GM21390 (cell line): ENCODE measurements around the gene FKBP10.
"Not testable (repeated sequence)": the region's sequence is repeated elsewhere in the genome, so short reads cannot be mapped to it uniquely, and the experiment has no call there.

Experiments
- ATAC-seq: cut with Tn5 transposase; IDR thresholded peaks from one replicate; pipeline ENCODE4 v1.9.1; 2021; ENCODE audit not compliant: unreplicated experiment

The FKBP10 gene

GRCh38 chr17:41837761-41838538 lies 25.1 kb downstream of the FKBP10 start, which contains the start of gene KLHL10:
TSS of gene KLHL10 (plus strand) at chr17:41837825. CDS start at chr17:41837933, 108 bp downstream.
- ATAC-seq, result no peak

- not testable (repeated sequence) for ATAC-seq
These were observed 26.6 kb downstream of the FKBP10 start for GRCh38 chr17:41839448-41839847.

- not testable (repeated sequence) for ATAC-seq
These were observed 28.0 kb downstream of the FKBP10 start for GRCh38 chr17:41840781-41841180.

- ATAC-seq, result no peak
These were observed 32.2 kb downstream of the FKBP10 start for GRCh38 chr17:41844971-41845370.

GRCh38 chr17:41848788-41849187 lies 36.0 kb downstream of the FKBP10 start:
- ATAC-seq, result no peak

GRCh38 chr17:41849251-41849990 lies 36.6 kb downstream of the FKBP10 start:
- no peak for ATAC-seq

- not testable (repeated sequence) for ATAC-seq
These were observed 38.6 kb downstream of the FKBP10 start for GRCh38 chr17:41851382-41851781.

GRCh38 chr17:41860254-41860931 lies 47.6 kb downstream of the FKBP10 start:
- ATAC-seq, result no peak

- ATAC-seq, result no peak
These were observed 50.5 kb downstream of the FKBP10 start for GRCh38 chr17:41863074-41863848.

GRCh38 chr17:41864498-41864835 lies 51.7 kb downstream of the FKBP10 start:
- peak; percentile 33 for ATAC-seq

- peak; percentile 76 for ATAC-seq
These were observed 52.2 kb downstream of the FKBP10 start, which contains the start of gene KLHL11 for GRCh38 chr17:41864836-41865595. TSS of gene KLHL11 (minus strand) at chr17:41865423. CDS start at chr17:41865370, 53 bp downstream.

GRCh38 chr17:41865596-41865893 lies 52.7 kb downstream of the FKBP10 start:
- ATAC-seq, result no peak

GRCh38 chr17:41868568-41868967 lies 55.8 kb downstream of the FKBP10 start:
- ATAC-seq, result no peak

GRCh38 chr17:41869426-41869825 lies 56.6 kb downstream of the FKBP10 start:
- ATAC-seq, result no peak

GRCh38 chr17:41870097-41870496 lies 57.3 kb downstream of the FKBP10 start:
- no peak for ATAC-seq

GRCh38 chr17:41870627-41871026 lies 57.8 kb downstream of the FKBP10 start:
- no peak for ATAC-seq

- ATAC-seq, result no peak
These were observed 59.0 kb downstream of the FKBP10 start for GRCh38 chr17:41871789-41872188.
